ENCODE data around the gene SHANK2. TPM values are rescaled to one million over a fixed set of nuclear protein-coding genes. Genes with fewer than 3 reads are reported as not detected.
A peak's percentile ranks its signal among the peaks of the same experiment; 100 is the strongest.

Gene SHANK2
- total RNA-seq, 3 donors from 2014 or later: 25.8 to 58.0 (median 38.7) TPM

DNA sequence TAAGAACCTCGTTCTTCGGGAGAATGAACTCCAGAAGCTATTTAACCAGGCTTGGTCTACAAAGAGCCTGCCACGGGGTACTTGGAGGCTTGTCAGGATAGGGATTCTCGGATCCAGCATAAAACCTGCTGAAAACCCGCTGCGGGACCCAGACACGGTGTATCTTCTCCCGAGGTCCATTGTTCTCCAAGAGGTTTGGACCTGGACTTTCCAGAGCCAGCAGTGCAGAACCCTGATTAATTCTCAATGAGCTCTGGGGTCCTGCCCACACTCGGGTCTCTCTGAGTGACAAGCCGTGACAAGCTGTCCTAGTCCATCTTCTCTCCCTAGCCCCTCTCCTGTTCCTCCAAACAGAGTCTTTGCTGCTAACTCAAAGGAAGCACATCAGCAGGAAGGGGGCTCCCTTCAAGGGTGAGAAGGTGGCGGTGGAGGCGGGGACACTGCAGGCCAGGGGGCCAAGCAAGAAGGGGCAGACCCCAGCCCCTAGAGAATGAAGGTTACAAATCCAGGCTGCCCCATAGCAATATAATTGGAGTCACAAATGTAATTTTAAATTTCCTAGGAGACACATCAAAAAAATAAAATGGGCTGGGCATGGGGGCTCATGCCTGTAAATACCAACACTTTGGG lies 12.2 kb downstream of the SHANK2 start:
- TF ChIP-seq, protein P1, sequence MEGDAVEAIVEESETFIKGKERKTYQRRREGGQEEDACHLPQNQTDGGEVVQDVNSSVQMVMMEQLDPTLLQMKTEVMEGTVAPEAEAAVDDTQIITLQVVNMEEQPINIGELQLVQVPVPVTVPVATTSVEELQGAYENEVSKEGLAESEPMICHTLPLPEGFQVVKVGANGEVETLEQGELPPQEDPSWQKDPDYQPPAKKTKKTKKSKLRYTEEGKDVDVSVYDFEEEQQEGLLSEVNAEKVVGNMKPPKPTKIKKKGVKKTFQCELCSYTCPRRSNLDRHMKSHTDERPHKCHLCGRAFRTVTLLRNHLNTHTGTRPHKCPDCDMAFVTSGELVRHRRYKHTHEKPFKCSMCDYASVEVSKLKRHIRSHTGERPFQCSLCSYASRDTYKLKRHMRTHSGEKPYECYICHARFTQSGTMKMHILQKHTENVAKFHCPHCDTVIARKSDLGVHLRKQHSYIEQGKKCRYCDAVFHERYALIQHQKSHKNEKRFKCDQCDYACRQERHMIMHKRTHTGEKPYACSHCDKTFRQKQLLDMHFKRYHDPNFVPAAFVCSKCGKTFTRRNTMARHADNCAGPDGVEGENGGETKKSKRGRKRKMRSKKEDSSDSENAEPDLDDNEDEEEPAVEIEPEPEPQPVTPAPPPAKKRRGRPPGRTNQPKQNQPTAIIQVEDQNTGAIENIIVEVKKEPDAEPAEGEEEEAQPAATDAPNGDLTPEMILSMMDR (IDR thresholded peaks at IDR 0.05): no peak
- ATAC-seq: no peak

DNA sequence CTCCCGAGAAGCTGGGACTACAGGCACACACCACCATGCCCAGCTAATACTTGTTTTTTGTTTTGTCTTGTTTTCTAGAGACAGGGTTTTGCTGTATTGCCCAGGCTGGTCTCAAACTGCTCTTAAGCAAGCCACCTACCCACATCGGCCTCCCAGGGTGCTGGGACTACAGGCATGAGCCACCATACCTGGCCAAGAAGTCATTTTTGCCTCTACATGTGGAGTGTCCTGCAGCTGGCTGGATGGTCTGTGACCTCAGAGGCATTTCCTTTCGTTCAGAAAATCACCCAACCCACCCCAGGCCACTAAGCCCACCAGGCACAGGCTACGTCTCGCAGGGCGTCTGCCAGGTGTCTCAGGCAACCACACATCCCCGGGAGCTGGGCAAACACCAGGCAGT lies 12.8 kb downstream of the SHANK2 start:
- DNase-seq (no peak), ATAC-seq (no peak)
- Histone ChIP-seq H3K4me3 (no peak overlapping the region), H3K4me1 (ENCODE audit: low read depth) (no peaks in the 10 kb centered on the region), H3K36me3 (ENCODE audit: low read depth) (no peaks in the 10 kb centered on the region), H3K9me3 (no peaks in the 10 kb centered on the region)
- TF ChIP-seq, protein P1 (IDR thresholded peaks at IDR 0.05): no peak
- intact Hi-C loops (cut with DNase I, micrococcal nuclease): no loop called here

More for the DNA sequence above, 12.2 kb downstream of the SHANK2 start:
- DNase-seq: no peak
- H3K4me3 ChIP-seq: no peak overlapping the region
- H3K36me3 ChIP-seq (ENCODE audit: low read depth): no peaks in the 10 kb centered on the region
- H3K9me3 ChIP-seq: no peaks in the 10 kb centered on the region
- H3K4me1 ChIP-seq (ENCODE audit: low read depth): no peaks in the 10 kb centered on the region
- intact Hi-C loops (cut with DNase I, micrococcal nuclease): no loop called here

DNA sequence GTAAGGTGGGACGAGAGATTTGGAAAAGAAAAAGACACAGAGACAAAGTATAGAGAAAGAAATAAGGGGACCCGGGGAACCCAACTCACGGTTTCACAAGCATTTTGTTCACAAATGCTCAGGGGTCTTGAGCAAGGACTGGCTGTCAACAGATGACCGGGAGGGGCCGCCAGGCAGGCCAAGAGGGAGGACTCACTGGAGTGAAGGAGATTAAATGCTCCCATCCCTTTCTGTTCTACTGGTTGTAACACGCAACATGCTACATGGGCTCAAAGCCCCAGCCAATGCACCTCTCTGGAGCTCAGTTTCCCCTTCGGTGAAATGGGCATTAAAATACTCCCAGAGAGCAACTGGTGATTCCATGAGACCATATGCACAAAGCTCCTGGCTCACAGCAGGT lies 13.4 kb downstream of the SHANK2 start:
- no peaks in the 10 kb centered on the region for H3K36me3 ChIP-seq (ENCODE audit: low read depth)
- TF ChIP-seq, protein P1 (IDR thresholded peaks at IDR 0.05): no peak
- intact Hi-C loops (cut with DNase I, micrococcal nuclease): no loop called here
- no peaks in the 10 kb centered on the region for H3K4me1 ChIP-seq (ENCODE audit: low read depth)
- DNase-seq (no peak), ATAC-seq (no peak)
- no peaks in the 10 kb centered on the region for H3K9me3 ChIP-seq
- H3K4me3 ChIP-seq: no peak overlapping the region

DNA sequence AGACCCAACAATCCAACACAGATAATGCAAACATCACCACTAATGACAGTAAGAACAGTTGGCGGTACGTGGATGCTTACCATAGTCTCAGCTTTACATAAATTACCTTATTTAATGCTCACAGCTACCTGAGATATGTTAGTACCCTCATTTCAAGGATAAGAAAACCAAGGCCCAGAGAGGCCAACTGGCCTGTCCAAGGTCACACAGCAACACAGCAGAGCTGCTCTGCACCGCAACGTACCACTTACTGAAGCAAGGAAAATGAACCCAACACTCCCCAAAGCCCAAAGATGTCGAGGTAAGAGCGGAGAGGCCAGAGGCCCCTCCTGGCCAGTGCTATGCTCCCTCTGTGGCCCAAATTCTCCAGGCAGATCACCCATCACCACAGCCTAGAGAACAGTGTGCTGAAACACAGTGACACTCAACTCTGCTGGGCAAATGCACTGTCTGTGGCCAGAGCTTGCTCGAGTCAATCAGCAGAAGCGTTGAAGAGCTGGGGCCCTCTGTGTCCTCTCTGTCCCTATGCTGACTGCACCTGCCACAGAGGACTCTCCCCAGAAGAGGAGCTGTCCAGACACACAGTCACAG lies 14.0 kb downstream of the SHANK2 start:
- TF ChIP-seq, protein P1 (IDR thresholded peaks at IDR 0.05): no peak
- Histone ChIP-seq H3K4me1 (ENCODE audit: low read depth) (no peaks in the 10 kb centered on the region), H3K36me3 (ENCODE audit: low read depth) (no peaks in the 10 kb centered on the region), H3K4me3 (no peak overlapping the region), H3K9me3 (no peaks in the 10 kb centered on the region)
- intact Hi-C loops (cut with DNase I, micrococcal nuclease): no loop called here
- DNase-seq (no peak), ATAC-seq (no peak)

DNA sequence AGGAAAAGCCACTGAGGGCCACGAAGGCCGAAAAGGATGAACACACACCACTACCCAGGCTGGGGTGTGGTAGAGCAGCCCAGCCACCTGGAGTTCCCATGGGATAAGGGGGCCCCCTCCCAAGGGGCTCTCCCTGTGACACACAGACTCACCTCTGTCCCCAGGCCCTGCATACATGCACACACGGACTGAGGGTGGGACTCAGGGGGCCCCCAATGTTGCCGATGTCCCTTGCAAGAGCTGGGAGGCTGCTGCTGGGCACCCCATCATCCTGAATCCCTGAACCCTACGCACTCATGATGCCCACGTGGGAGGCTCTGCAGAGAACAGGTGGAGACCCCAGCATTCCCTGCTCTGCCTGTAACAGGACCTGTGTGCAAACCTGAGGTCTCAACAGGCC lies 14.5 kb downstream of the SHANK2 start:
- DNase-seq (peak in 1 of 3 donors; percentile 17), ATAC-seq (no peak)
- Histone ChIP-seq H3K4me1 (ENCODE audit: low read depth) (no peaks in the 10 kb centered on the region), H3K4me3 (no peak overlapping the region), H3K9me3 (no peaks in the 10 kb centered on the region), H3K36me3 (ENCODE audit: low read depth) (no peaks in the 10 kb centered on the region)
- intact Hi-C loops (cut with DNase I, micrococcal nuclease): no loop called here
- TF ChIP-seq, protein P1 (IDR thresholded peaks at IDR 0.05): no peak
